ENCODE measurements around the gene MAP3K12.

MAP3K12 gene

GRCh38 chr12:53514628-53515290 is 15.5 kb upstream of the MAP3K12 start:
- Histone ChIP-seq H2BK5ac (ENCODE audit: low read depth, low read length, poor library complexity, severe bottlenecking) (no peak overlapping the region), H3K36me3 (ENCODE audit: control insufficient read depth in 1 of 2, insufficient read depth in 2 of 2, low read depth in 1 of 2, low read length in 2 of 2) (peaks cover 43 to 91% of the 10 kb centered on the region in 2 experiments), H3K27me3 (ENCODE audit: control insufficient read depth in 1 of 2, insufficient read depth in 1 of 2, low read length in 2 of 2) (no peaks in the 10 kb centered on the region), H3K18ac (ENCODE audit: low read depth in 1 of 2, low read length in 2 of 2) (no peak overlapping the region), H3K9me3 (ENCODE audit: control insufficient read depth, low read length) (no peaks in the 10 kb centered on the region), H3K23ac (ENCODE audit: low read length in 2 of 2) (no peak overlapping the region), H3K9ac (ENCODE audit: low read length) (no peak overlapping the region), H2BK15ac (ENCODE audit: low read depth, poor library complexity, severe bottlenecking) (no peak overlapping the region), H2AK5ac (ENCODE audit: low read length, severe bottlenecking) (no peak overlapping the region), H3K4me1 (ENCODE audit: control insufficient read depth, insufficient read depth, low read depth, low read length) (no peaks in the 10 kb centered on the region), H3K4me2 (ENCODE audit: low read length, poor library complexity, severe bottlenecking) (no peak overlapping the region), H3K4ac (ENCODE audit: low read depth in 1 of 2, low read length in 2 of 2) (no peak overlapping the region), H4K8ac (ENCODE audit: low read length) (no peak overlapping the region), H3K14ac (ENCODE audit: low read length in 2 of 2) (no peak overlapping the region), H2BK12ac (ENCODE audit: low read length in 2 of 2) (no peak overlapping the region), H3K79me1 (replicated peaks; ENCODE audit: low read length, poor library complexity, severe bottlenecking) (peaks cover 8% of the 10 kb centered on the region), H3K4me3 (ENCODE audit: insufficient read depth in 1 of 2, low read depth in 1 of 2, low read length in 2 of 2) (no peak overlapping the region), H2BK120ac (ENCODE audit: low read depth, low read length) (no peak overlapping the region), H3K27ac (ENCODE audit: low read length, poor library complexity, severe bottlenecking) (no peak overlapping the region), H4K91ac (ENCODE audit: low read length) (no peak overlapping the region), H2AFZ (ENCODE audit: low read depth, low read length) (no peak overlapping the region)
- WGBS: 95% methylated on average over 4 of the region's 6 CpGs
- no peak for DNase-seq

DNA sequence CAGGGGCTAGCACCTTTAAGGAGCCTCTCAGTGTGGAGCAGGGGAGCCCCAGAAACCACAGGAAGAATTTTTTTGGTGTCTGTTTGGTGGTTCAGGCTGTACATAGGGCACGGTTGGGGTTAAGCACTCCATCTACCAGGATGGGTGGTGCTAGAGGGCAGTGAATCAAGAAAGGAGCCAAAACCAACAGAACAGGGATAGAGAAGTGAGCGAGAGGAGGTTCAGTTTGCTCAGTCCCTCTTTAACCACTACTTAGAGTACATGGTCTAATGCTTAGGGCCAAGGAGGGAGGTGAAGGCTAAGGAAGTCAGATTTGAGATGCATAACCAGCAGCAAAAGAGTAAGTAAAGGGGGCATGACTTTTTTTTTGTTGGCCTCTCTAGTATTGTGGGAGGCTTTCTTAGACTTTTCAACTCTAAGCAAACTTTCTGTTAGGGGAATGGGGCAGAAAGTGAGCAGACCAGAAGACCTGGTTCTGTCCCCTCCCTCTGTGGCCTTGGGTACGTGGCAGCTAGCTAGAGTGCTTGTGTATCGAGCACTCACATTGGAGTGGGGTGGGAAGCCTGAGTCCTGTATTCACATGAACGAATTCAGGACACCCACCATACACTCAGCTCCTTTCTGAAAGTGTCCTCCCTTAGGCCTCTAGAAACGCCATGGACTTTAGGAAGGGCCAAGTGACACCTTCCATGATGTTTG is 14.6 kb upstream of the MAP3K12 start:
- H2BK15ac ChIP-seq (ENCODE audit: low read depth, poor library complexity, severe bottlenecking): no peak overlapping the region
- H2AK5ac ChIP-seq (ENCODE audit: low read length, severe bottlenecking): no peak overlapping the region
- H2AFZ ChIP-seq (ENCODE audit: low read depth, low read length): no peak overlapping the region
- H3K18ac ChIP-seq (ENCODE audit: low read depth in 1 of 2, low read length in 2 of 2): no peak overlapping the region
- H2BK12ac ChIP-seq (ENCODE audit: low read length in 2 of 2): no peak overlapping the region
- H3K27me3 ChIP-seq (ENCODE audit: control insufficient read depth in 1 of 2, insufficient read depth in 1 of 2, low read length in 2 of 2): no peaks in the 10 kb centered on the region
- H2BK5ac ChIP-seq (ENCODE audit: low read depth, low read length, poor library complexity, severe bottlenecking): no peak overlapping the region
- no peak overlapping the region for H3K27ac ChIP-seq (ENCODE audit: low read length, poor library complexity, severe bottlenecking)
- peaks cover 8% of the 10 kb centered on the region for H3K79me1 ChIP-seq (replicated peaks; ENCODE audit: low read length, poor library complexity, severe bottlenecking)
- no peaks in the 10 kb centered on the region for H3K4me1 ChIP-seq (ENCODE audit: control insufficient read depth, insufficient read depth, low read depth, low read length)
- H3K23ac ChIP-seq (ENCODE audit: low read length in 2 of 2): no peak overlapping the region
- H4K8ac ChIP-seq (ENCODE audit: low read length): no peak overlapping the region
- H2BK120ac ChIP-seq (ENCODE audit: low read depth, low read length): no peak overlapping the region
- H3K36me3 ChIP-seq (ENCODE audit: control insufficient read depth in 1 of 2, insufficient read depth in 2 of 2, low read depth in 1 of 2, low read length in 2 of 2): peaks cover 44 to 89% of the 10 kb centered on the region in 2 experiments
- no peak overlapping the region for H3K4me3 ChIP-seq (ENCODE audit: insufficient read depth in 1 of 2, low read depth in 1 of 2, low read length in 2 of 2)
- H3K9ac ChIP-seq (ENCODE audit: low read length): no peak overlapping the region
- no peak overlapping the region for H3K14ac ChIP-seq (ENCODE audit: low read length in 2 of 2)
- no peak overlapping the region for H3K4ac ChIP-seq (ENCODE audit: low read depth in 1 of 2, low read length in 2 of 2)
- no peak overlapping the region for H3K4me2 ChIP-seq (ENCODE audit: low read length, poor library complexity, severe bottlenecking)
- no peak overlapping the region for H4K91ac ChIP-seq (ENCODE audit: low read length)
- DNase-seq: no peak
- 96% methylated on average over 6 of the region's 6 CpGs for WGBS
- H3K9me3 ChIP-seq (ENCODE audit: control insufficient read depth, low read length): no peaks in the 10 kb centered on the region

DNA sequence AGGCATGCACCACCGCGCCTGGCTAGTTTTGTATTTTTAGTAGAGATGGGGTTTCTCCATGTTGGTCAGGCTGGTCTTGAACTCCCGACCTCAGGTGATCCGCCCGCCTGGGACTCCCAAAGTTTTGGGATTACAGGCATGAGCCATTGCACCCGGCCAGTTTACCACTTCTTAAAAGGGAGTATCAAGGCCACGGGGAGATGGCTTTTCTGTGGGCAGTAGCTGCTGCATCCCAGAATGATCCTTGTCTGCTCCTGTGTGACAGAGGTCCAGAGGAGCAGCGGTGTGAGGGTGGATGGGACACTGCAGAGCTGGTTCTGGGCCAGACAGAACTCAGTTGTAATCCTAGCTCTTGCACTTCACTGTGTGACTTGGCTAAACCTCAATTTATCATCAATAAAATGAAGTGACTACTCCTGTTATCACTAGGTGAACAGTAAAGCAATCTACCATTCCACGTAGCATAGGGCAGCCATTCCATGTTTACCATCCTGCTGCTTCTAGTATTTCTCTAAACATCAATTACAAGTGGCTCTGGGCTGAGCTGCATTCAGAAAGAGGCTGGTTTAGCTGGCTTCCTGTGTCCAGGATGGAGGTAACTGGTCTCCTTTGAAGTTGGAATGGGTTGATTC is 11.0 kb upstream of the MAP3K12 start:
- Histone ChIP-seq H3K27me3 (ENCODE audit: control insufficient read depth in 1 of 2, insufficient read depth in 1 of 2, low read length in 2 of 2) (no peaks in the 10 kb centered on the region), H2BK12ac (ENCODE audit: low read length in 2 of 2) (no peak overlapping the region), H3K23ac (ENCODE audit: low read length in 2 of 2) (no peak overlapping the region), H2BK120ac (ENCODE audit: low read depth, low read length) (no peak overlapping the region), H2AK5ac (ENCODE audit: low read length, severe bottlenecking) (no peak overlapping the region), H3K36me3 (ENCODE audit: control insufficient read depth in 1 of 2, insufficient read depth in 2 of 2, low read depth in 1 of 2, low read length in 2 of 2) (peaks cover 61 to 83% of the 10 kb centered on the region in 2 experiments), H4K8ac (ENCODE audit: low read length) (no peak overlapping the region), H2BK15ac (ENCODE audit: low read depth, poor library complexity, severe bottlenecking) (no peak overlapping the region), H3K18ac (ENCODE audit: low read depth in 1 of 2, low read length in 2 of 2) (no peak overlapping the region), H3K4me1 (ENCODE audit: control insufficient read depth, insufficient read depth, low read depth, low read length) (peaks cover 3% of the 10 kb centered on the region), H3K27ac (ENCODE audit: low read length, poor library complexity, severe bottlenecking) (no peak overlapping the region), H3K4me2 (ENCODE audit: low read length, poor library complexity, severe bottlenecking) (no peak overlapping the region), H2AFZ (ENCODE audit: low read depth, low read length) (no peak overlapping the region), H3K79me1 (replicated peaks; ENCODE audit: low read length, poor library complexity, severe bottlenecking) (peaks cover 18% of the 10 kb centered on the region), H3K14ac (ENCODE audit: low read length in 2 of 2) (no peak overlapping the region), H3K9ac (ENCODE audit: low read length) (no peak overlapping the region), H3K4ac (ENCODE audit: low read depth in 1 of 2, low read length in 2 of 2) (no peak overlapping the region), H4K91ac (ENCODE audit: low read length) (no peak overlapping the region), H2BK5ac (ENCODE audit: low read depth, low read length, poor library complexity, severe bottlenecking) (no peak overlapping the region), H3K4me3 (ENCODE audit: insufficient read depth in 1 of 2, low read depth in 1 of 2, low read length in 2 of 2) (no peak overlapping the region), H3K9me3 (ENCODE audit: control insufficient read depth, low read length) (no peaks in the 10 kb centered on the region)
- WGBS: 98% methylated on average over 9 of the region's 9 CpGs
- DNase-seq: no peak

DNA sequence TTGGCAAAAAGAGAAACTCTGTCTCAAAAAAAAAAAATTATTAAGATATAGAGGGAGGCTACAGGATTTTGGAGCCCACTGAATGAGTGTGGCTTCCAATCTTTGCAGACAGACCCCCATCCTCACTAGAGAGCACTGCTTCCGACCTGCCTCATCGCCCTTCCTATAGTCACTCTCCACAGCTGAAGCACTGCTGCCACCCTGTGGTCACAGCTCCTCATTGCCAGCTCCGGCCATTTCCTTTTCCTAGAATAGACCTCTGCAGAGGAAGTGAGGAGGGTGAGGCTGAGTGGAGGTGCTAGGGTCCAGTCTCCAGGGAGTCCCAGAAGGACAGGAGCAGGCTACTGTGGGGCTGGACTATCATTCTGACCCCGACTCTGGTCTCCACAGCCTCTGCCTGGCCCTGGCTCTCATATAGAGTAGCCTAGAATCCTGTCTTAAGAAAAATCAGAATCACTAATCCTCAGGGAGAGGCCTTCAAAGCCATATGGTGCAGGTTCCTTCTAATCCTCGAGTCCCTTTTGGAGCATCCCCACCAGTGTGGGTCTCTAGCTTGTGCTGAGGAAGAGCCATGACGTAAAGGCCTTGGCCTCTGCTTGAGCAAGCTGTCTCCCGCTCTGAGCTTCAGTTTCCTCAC is 9.4 kb upstream of the MAP3K12 start:
- no peak overlapping the region for H2AK5ac ChIP-seq (ENCODE audit: low read length, severe bottlenecking)
- no peak overlapping the region for H3K18ac ChIP-seq (ENCODE audit: low read depth in 1 of 2, low read length in 2 of 2)
- no peak overlapping the region for H2BK12ac ChIP-seq (ENCODE audit: low read length in 2 of 2)
- H3K4me1 ChIP-seq (ENCODE audit: control insufficient read depth, insufficient read depth, low read depth, low read length): peaks cover 6% of the 10 kb centered on the region
- no peaks in the 10 kb centered on the region for H3K27me3 ChIP-seq (ENCODE audit: control insufficient read depth in 1 of 2, insufficient read depth in 1 of 2, low read length in 2 of 2)
- H2BK120ac ChIP-seq (ENCODE audit: low read depth, low read length): no peak overlapping the region
- WGBS: 44% methylated on average over 6 of the region's 7 CpGs
- no peak overlapping the region for H4K91ac ChIP-seq (ENCODE audit: low read length)
- no peak overlapping the region for H3K14ac ChIP-seq (ENCODE audit: low read length in 2 of 2)
- no peak overlapping the region for H2BK5ac ChIP-seq (ENCODE audit: low read depth, low read length, poor library complexity, severe bottlenecking)
- H2AFZ ChIP-seq (ENCODE audit: low read depth, low read length): no peak overlapping the region
- peak; percentile 82 for DNase-seq
- no peak overlapping the region for H3K23ac ChIP-seq (ENCODE audit: low read length in 2 of 2)
- H3K4me2 ChIP-seq (ENCODE audit: low read length, poor library complexity, severe bottlenecking): no peak overlapping the region
- H3K9ac ChIP-seq (ENCODE audit: low read length): no peak overlapping the region
- H3K9me3 ChIP-seq (ENCODE audit: control insufficient read depth, low read length): no peaks in the 10 kb centered on the region
- H3K36me3 ChIP-seq (ENCODE audit: control insufficient read depth in 1 of 2, insufficient read depth in 2 of 2, low read depth in 1 of 2, low read length in 2 of 2): peaks cover 71 to 80% of the 10 kb centered on the region in 2 experiments
- H2BK15ac ChIP-seq (ENCODE audit: low read depth, poor library complexity, severe bottlenecking): no peak overlapping the region
- H3K4me3 ChIP-seq (ENCODE audit: insufficient read depth in 1 of 2, low read depth in 1 of 2, low read length in 2 of 2): no peak overlapping the region
- H3K79me1 ChIP-seq (replicated peaks; ENCODE audit: low read length, poor library complexity, severe bottlenecking): peaks cover 18% of the 10 kb centered on the region
- H3K27ac ChIP-seq (ENCODE audit: low read length, poor library complexity, severe bottlenecking): no peak overlapping the region
- no peak overlapping the region for H4K8ac ChIP-seq (ENCODE audit: low read length)
- no peak overlapping the region for H3K4ac ChIP-seq (ENCODE audit: low read depth in 1 of 2, low read length in 2 of 2)

Data from mesenchymal stem cell (in vitro differentiated cells and primary cell).